ENCODE results near the gene CBX5.

GRCh38 chr12:54191550-54192022 lies 88.3 kb downstream of the CBX5 start:
- TF ChIP-seq POLR2A (IDR thresholded peaks at IDR 0.05; ENCODE audit: control extremely low read depth in 1 of 2, low read depth in 2 of 2, low read length in 2 of 2): no peak
- no peak for TF ChIP-seq BRCA1 (IDR thresholded peaks at IDR 0.05; ENCODE audit: low read depth, low read length)
- no peak for TF ChIP-seq CREB1 (IDR thresholded peaks at IDR 0.05)
- no peak for TF ChIP-seq CBX5 (IDR thresholded peaks at IDR 0.05; ENCODE audit: low read depth, low read length)
- peak; percentile 73 to 93 (median 86) for TF ChIP-seq CTCF (IDR thresholded peaks at IDR 0.05; ENCODE audit: control extremely low read depth in 1 of 3, insufficient read depth in 1 of 3, low read depth in 1 of 3, low read length in 3 of 3)
- peak; percentile 92 to 96 for TF ChIP-seq RAD21 (IDR thresholded peaks at IDR 0.05 in 1 of 2, conservative IDR thresholded peaks at IDR 0.05 in 1 of 2; ENCODE audit: low read depth in 2 of 2, low read length in 2 of 2)
- no peak for TF ChIP-seq EP300 (IDR thresholded peaks at IDR 0.05; ENCODE audit: borderline replicate concordance in 1 of 2, low read depth in 2 of 2, low read length in 2 of 2)
- TF ChIP-seq TAF1 (IDR thresholded peaks at IDR 0.05; ENCODE audit: low read depth, low read length): no peak
- no peak for TF ChIP-seq JUND (IDR thresholded peaks at IDR 0.05; ENCODE audit: low read length)
